Progenitor cell of endocrine pancreas (in vitro differentiated cells): ENCODE data around the gene CCDC192. TPM values are rescaled to one million over a fixed set of nuclear protein-coding genes. Genes with fewer than 3 reads are reported as not detected.
"Not testable (repeated sequence)": the region's sequence is repeated elsewhere in the genome, so short reads cannot be mapped to it uniquely, and the experiment has no call there.

Source experiments
- DNase-seq: peaks from one replicate; pipeline ENCODE4 v3.0.0; 2021; ENCODE audit warnings: low spot score; ENCODE audit not compliant: unreplicated experiment
- H3K27ac Mint-ChIP-seq: 2 replicates; pipeline ENCODE4 v1.8.0; 2021; ENCODE audit warnings: mild to moderate bottlenecking, moderate library complexity, mixed read lengths
- H3K27me3 Mint-ChIP-seq: 2 replicates; pipeline ENCODE4 v1.8.0; 2021; ENCODE audit warnings: mixed read lengths
- H3K36me3 Mint-ChIP-seq: 2 replicates; pipeline ENCODE4 v1.8.0; 2022; ENCODE audit warnings: mixed read lengths; ENCODE audit not compliant: insufficient read depth
- H3K4me1 Mint-ChIP-seq: 2 replicates; pipeline ENCODE4 v1.8.0; 2021; ENCODE audit warnings: low read depth, mixed read lengths
- H3K4me3 Mint-ChIP-seq: 2 replicates; pipeline ENCODE4 v1.8.0; 2021; ENCODE audit warnings: low read depth, mild to moderate bottlenecking, moderate library complexity, mixed read lengths
- H3K9me3 Mint-ChIP-seq: 2 replicates; pipeline ENCODE4 v1.8.0; 2021; ENCODE audit warnings: low read depth, mixed read lengths
- CTCF ChIP-seq: fragments of 200-600 bp; sonication (generic); IDR thresholded peaks from one replicate; pipeline ENCODE4 v1.5.0; 2021; ENCODE audit warnings: antibody characterized with exemption, mild to moderate bottlenecking; ENCODE audit not compliant: unreplicated experiment
- total RNA-seq: library from RNA; stranded (reverse); gene quantifications from 2 replicates; pipeline ENCODE4 v1.2.1, GENCODE V29; 2021

Gene CCDC192
- total RNA-seq, 1 donor from 2014 or later: not detected

GRCh38 chr5:127846884-127847283 lies 143.7 kb downstream of the CCDC192 start:
- TF ChIP-seq CTCF: no peak
- H3K36me3 Mint-ChIP-seq: no peaks in the 10 kb centered on the region
- H3K27me3 Mint-ChIP-seq: no peaks in the 10 kb centered on the region
- H3K9me3 Mint-ChIP-seq: peaks cover 3% of the 10 kb centered on the region
- no peak for DNase-seq
- no peak overlapping the region for H3K27ac Mint-ChIP-seq
- H3K4me1 Mint-ChIP-seq: no peaks in the 10 kb centered on the region
- no peak overlapping the region for H3K4me3 Mint-ChIP-seq

GRCh38 chr5:127847641-127848040 lies 144.4 kb downstream of the CCDC192 start:
- H3K9me3 Mint-ChIP-seq, H3K36me3 Mint-ChIP-seq, H3K4me1 Mint-ChIP-seq, H3K27ac Mint-ChIP-seq, DNase-seq, H3K27me3 Mint-ChIP-seq, H3K4me3 Mint-ChIP-seq: not testable (repeated sequence)

DNA sequence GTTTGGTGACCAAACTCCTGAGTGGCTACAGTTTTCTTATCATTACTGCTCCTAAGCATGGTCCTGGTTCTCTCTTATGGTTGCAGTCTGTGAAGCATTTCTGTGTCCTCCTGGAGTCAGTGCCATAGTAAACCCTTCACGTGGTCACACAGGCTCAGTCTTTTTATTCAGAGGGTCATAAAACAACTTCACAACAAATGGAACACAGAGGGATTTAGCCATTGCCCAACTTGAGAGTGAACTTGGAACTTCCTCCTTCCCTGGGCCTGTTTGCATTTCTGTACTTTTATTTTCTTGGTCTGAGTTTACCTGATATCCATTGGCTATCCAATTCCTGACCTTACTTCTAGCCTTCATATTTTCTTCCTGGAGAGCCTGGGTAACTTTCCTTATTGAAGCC lies 144.9 kb downstream of the CCDC192 start:
- TF ChIP-seq CTCF: no peak
- H3K9me3 Mint-ChIP-seq: peaks cover 3% of the 10 kb centered on the region
- no peak overlapping the region for H3K4me3 Mint-ChIP-seq
- no peak for DNase-seq
- no peaks in the 10 kb centered on the region for H3K27me3 Mint-ChIP-seq
- H3K27ac Mint-ChIP-seq: no peak overlapping the region
- no peaks in the 10 kb centered on the region for H3K4me1 Mint-ChIP-seq
- no peaks in the 10 kb centered on the region for H3K36me3 Mint-ChIP-seq

GRCh38 chr5:127849408-127849807 lies 146.2 kb downstream of the CCDC192 start:
- no peak for DNase-seq
- no peak overlapping the region for H3K4me3 Mint-ChIP-seq
- no peaks in the 10 kb centered on the region for H3K4me1 Mint-ChIP-seq
- H3K27me3 Mint-ChIP-seq: no peaks in the 10 kb centered on the region
- TF ChIP-seq CTCF: no peak
- H3K9me3 Mint-ChIP-seq: peaks cover 3% of the 10 kb centered on the region
- H3K36me3 Mint-ChIP-seq: no peaks in the 10 kb centered on the region
- H3K27ac Mint-ChIP-seq: no peak overlapping the region

DNA sequence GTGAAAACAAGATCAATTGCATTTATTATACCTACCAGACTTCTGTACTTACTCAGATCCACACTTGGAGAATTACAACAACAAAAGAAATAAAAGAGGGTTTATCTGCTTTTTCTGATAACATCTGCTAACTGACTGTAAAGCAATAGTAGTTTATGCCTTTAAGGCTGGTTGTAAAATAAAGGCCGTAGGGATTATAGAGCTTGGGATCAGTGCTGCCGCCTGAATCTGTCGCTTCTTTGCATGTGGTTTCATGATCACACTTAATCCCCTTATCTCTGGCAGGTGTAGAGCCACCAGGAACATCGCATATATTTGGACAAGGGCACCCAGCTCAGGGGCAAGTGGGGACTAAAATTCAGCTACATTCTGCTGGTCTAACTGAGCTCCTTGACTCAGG lies 146.7 kb downstream of the CCDC192 start:
- no peaks in the 10 kb centered on the region for H3K36me3 Mint-ChIP-seq
- H3K27me3 Mint-ChIP-seq: no peaks in the 10 kb centered on the region
- H3K4me1 Mint-ChIP-seq: no peaks in the 10 kb centered on the region
- DNase-seq: no peak
- no peak overlapping the region for H3K4me3 Mint-ChIP-seq
- H3K27ac Mint-ChIP-seq: no peak overlapping the region
- no peak for TF ChIP-seq CTCF
- H3K9me3 Mint-ChIP-seq: peaks cover 3% of the 10 kb centered on the region

GRCh38 chr5:127851964-127852363 lies 148.8 kb downstream of the CCDC192 start:
- no peak overlapping the region for H3K27ac Mint-ChIP-seq
- no peaks in the 10 kb centered on the region for H3K27me3 Mint-ChIP-seq
- H3K4me1 Mint-ChIP-seq: no peaks in the 10 kb centered on the region
- TF ChIP-seq CTCF: no peak
- peaks cover 2% of the 10 kb centered on the region for H3K36me3 Mint-ChIP-seq
- no peak for DNase-seq
- H3K9me3 Mint-ChIP-seq: peaks cover 14% of the 10 kb centered on the region
- H3K4me3 Mint-ChIP-seq: no peak overlapping the region
